DOHH2 (cell line): ENCODE measurements around the gene LUC7L3.
"Not testable (repeated sequence)": the region's sequence is repeated elsewhere in the genome, so short reads cannot be mapped to it uniquely, and the experiment has no call there.

ENCODE experiments used
- H3F3A ChIP-seq: fragments of 200-600 bp; sonication (generic), shearing (Covaris generic); 2 replicates; pipeline ENCODE4 v1.6.0; 2016; ENCODE audit warnings: antibody characterized with exemption, mild to moderate bottlenecking; ENCODE audit not compliant: control insufficient read depth, insufficient read depth
- H3K27ac ChIP-seq: fragments of 200-600 bp; sonication (generic); 2 replicates; pipeline ENCODE4 v1.5.1; 2014; ENCODE audit warnings: low read depth, mild to moderate bottlenecking, low read length, moderate library complexity
- H3K27me3 ChIP-seq: fragments of 200-600 bp; sonication (generic); 2 replicates; pipeline ENCODE4 v1.6.1; 2014; ENCODE audit warnings: mild to moderate bottlenecking, low read length, mixed read lengths; ENCODE audit not compliant: control insufficient read depth
- H3K36me3 ChIP-seq: fragments of 200-600 bp; sonication (generic); 2 replicates; pipeline ENCODE4 v1.6.1; 2014; ENCODE audit warnings: mild to moderate bottlenecking, low read length, moderate library complexity, mixed read lengths; ENCODE audit not compliant: control insufficient read depth
- H3K4me1 ChIP-seq: fragments of 200-600 bp; sonication (generic); 2 replicates; pipeline ENCODE4 v1.6.1; 2014; ENCODE audit warnings: mild to moderate bottlenecking, low read length, mixed read lengths; ENCODE audit not compliant: control insufficient read depth
- H3K4me2 ChIP-seq: fragments of 200-600 bp; sonication (generic); 2 replicates; pipeline ENCODE4 v1.6.0; 2014; ENCODE audit warnings: mild to moderate bottlenecking, low read length, moderate library complexity
- H3K4me3 ChIP-seq: fragments of 200-600 bp; sonication (generic); 2 replicates; pipeline ENCODE4 v1.5.1; 2014; ENCODE audit warnings: mild to moderate bottlenecking, low read length, mixed read lengths
- H3K79me2 ChIP-seq: fragments of 200-600 bp; sonication (generic); 2 replicates; pipeline ENCODE4 v1.6.1; 2014; ENCODE audit warnings: mild to moderate bottlenecking, low read length, mixed read lengths; ENCODE audit not compliant: control insufficient read depth
- H3K9me2 ChIP-seq: fragments of 200-600 bp; sonication (generic); replicated peaks from 2 replicates; pipeline ENCODE4 v1.6.1; 2014; ENCODE audit warnings: mild to moderate bottlenecking, low read length, mixed read lengths; ENCODE audit not compliant: control insufficient read depth
- H3K9me3 ChIP-seq: fragments of 200-600 bp; sonication (generic); 2 replicates; pipeline ENCODE4 v1.6.1; 2014; ENCODE audit warnings: antibody characterized with exemption, low read length, mixed read lengths; ENCODE audit not compliant: control insufficient read depth, insufficient read depth
- H4K20me1 ChIP-seq: fragments of 200-600 bp; sonication (generic); 2 replicates; pipeline ENCODE4 v1.6.0; 2014; ENCODE audit warnings: low read depth, mild to moderate bottlenecking, antibody characterized with exemption, low read length, moderate library complexity; ENCODE audit not compliant: control insufficient read depth, insufficient read depth
- CTCF ChIP-seq: fragments of 200-600 bp; sonication (generic); IDR thresholded peaks from one replicate; pipeline ENCODE4 v1.5.1; 2014; ENCODE audit warnings: antibody characterized with exemption, mild to moderate bottlenecking, low read depth, low read length; ENCODE audit not compliant: poor library complexity, severe bottlenecking
- EZH2phosphoT487 ChIP-seq: fragments of 200-600 bp; sonication (generic); IDR thresholded peaks from 2 replicates; pipeline ENCODE4 v1.6.1; 2017; ENCODE audit warnings: borderline replicate concordance, mild to moderate bottlenecking, antibody characterized with exemption, low read length, moderate library complexity, mixed read lengths

Gene LUC7L3

DNA sequence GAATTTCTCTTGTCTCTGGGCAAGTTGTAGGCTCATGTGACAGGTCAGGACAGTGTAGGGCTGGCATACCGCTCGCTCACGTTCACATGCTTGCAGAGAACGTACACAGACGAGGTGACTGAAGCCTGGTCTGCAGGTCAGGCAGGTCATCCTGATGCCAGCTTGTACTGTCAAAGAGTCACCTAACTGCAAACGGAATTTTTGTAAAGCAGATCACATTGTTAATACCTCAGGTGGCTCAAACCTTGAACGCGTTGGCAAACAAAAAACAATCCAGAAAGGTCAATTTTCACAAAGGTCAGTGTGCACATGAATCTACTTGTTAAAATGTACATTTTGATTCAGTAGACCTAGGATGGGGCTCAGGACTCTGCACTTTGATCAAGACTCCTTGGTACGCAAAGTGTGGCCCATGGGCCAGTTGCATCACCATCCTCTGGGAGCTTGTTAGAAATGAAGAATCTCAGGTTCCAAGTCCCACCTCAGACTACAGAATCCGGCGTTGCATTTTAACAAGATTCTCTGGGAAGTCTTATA lies 40.3 kb upstream of the LUC7L3 start:
- Histone ChIP-seq H3K4me2 (no peak overlapping the region), H3K79me2 (no peaks in the 10 kb centered on the region), H3K4me1 (no peaks in the 10 kb centered on the region), H3K27me3 (peaks cover 24% of the 10 kb centered on the region), H3K36me3 (no peaks in the 10 kb centered on the region), H3K9me3 (no peaks in the 10 kb centered on the region), H3K4me3 (no peak overlapping the region), H4K20me1 (no peaks in the 10 kb centered on the region), H3K9me2 (no peaks in the 10 kb centered on the region), H3F3A (no peaks in the 10 kb centered on the region), H3K27ac (no peak overlapping the region)
- TF ChIP-seq CTCF, result no peak
- TF ChIP-seq EZH2phosphoT487, result no peak

- H3K4me3 ChIP-seq, result no peak overlapping the region
- H3F3A ChIP-seq, result no peaks in the 10 kb centered on the region
- no peak overlapping the region for H3K4me2 ChIP-seq
- no peak overlapping the region for H3K27ac ChIP-seq
- H3K27me3 ChIP-seq, result peaks cover 24% of the 10 kb centered on the region
- H3K9me3 ChIP-seq, result no peaks in the 10 kb centered on the region
- TF ChIP-seq CTCF, result no peak
- TF ChIP-seq EZH2phosphoT487, result no peak
- no peaks in the 10 kb centered on the region for H3K9me2 ChIP-seq
- H3K36me3 ChIP-seq, result no peaks in the 10 kb centered on the region
- no peaks in the 10 kb centered on the region for H3K79me2 ChIP-seq
- H4K20me1 ChIP-seq, result no peaks in the 10 kb centered on the region
- H3K4me1 ChIP-seq, result no peaks in the 10 kb centered on the region
These were observed 39.3 kb upstream of the LUC7L3 start for GRCh38 chr17:50680126-50680525.

- H3F3A ChIP-seq, H3K9me2 ChIP-seq, H3K79me2 ChIP-seq, H3K9me3 ChIP-seq, H4K20me1 ChIP-seq, H3K4me3 ChIP-seq, H3K36me3 ChIP-seq, H3K27ac ChIP-seq, H3K4me1 ChIP-seq, H3K4me2 ChIP-seq: not testable (repeated sequence)
- H3K27me3 ChIP-seq, result peaks cover 24% of the 10 kb centered on the region
These were observed 38.7 kb upstream of the LUC7L3 start for GRCh38 chr17:50680543-50681262.

- Histone ChIP-seq H3K36me3 (no peaks in the 10 kb centered on the region), H3K27ac (no peak overlapping the region), H3K4me1 (no peaks in the 10 kb centered on the region), H3K79me2 (no peaks in the 10 kb centered on the region), H3F3A (no peaks in the 10 kb centered on the region), H4K20me1 (no peaks in the 10 kb centered on the region), H3K9me3 (no peaks in the 10 kb centered on the region), H3K27me3 (peaks cover 24% of the 10 kb centered on the region), H3K4me3 (no peak overlapping the region), H3K9me2 (no peaks in the 10 kb centered on the region), H3K4me2 (no peak overlapping the region)
- TF ChIP-seq CTCF, result peak; percentile 54
- no peak for TF ChIP-seq EZH2phosphoT487
These were observed 37.9 kb upstream of the LUC7L3 start for GRCh38 chr17:50681263-50682200.
